D721Med (cell line): ENCODE results near the gene MXD1.

Experiments used
- DNase-seq: peaks from one replicate; pipeline ENCODE4 v3.0.0; 2011; ENCODE audit warnings: low spot score; ENCODE audit not compliant: insufficient read length
- FAIRE-seq: peaks from 2 replicates; lab custom pipeline; 2011; peaks lifted over from hg19 to GRCh38; lab: Jason Lieb, UNC
- CTCF ChIP-seq: IDR thresholded peaks from 2 replicates; pipeline ENCODE4 v1.5.1; 2012; ENCODE audit warnings: mild to moderate bottlenecking, control low read depth; ENCODE audit not compliant: insufficient read depth; ENCODE audit errors: missing control alignments

The MXD1 gene

GRCh38 chr2:69944756-69945155, 29.8 kb downstream of the MXD1 start:
- TF ChIP-seq CTCF, result no peak
- DNase-seq, result no peak
- no peak for FAIRE-seq

GRCh38 chr2:69945441-69945840, 30.5 kb downstream of the MXD1 start:
- DNase-seq (no peak), FAIRE-seq (no peak)
- no peak for TF ChIP-seq CTCF

- no peak for DNase-seq
- TF ChIP-seq CTCF, result no peak
- no peak for FAIRE-seq
Measured at GRCh38 chr2:69945941-69946340, 31.0 kb downstream of the MXD1 start.

- DNase-seq, result no peak
- no peak for FAIRE-seq
- TF ChIP-seq CTCF, result no peak
Measured at GRCh38 chr2:69946351-69947324, 31.7 kb downstream of the MXD1 start.

- FAIRE-seq (no peak), DNase-seq (no peak)
- TF ChIP-seq CTCF, result no peak
Measured at GRCh38 chr2:69947325-69947931, 32.5 kb downstream of the MXD1 start.

GRCh38 chr2:69948032-69948962, 33.4 kb downstream of the MXD1 start:
- FAIRE-seq (no peak), DNase-seq (no peak)
- no peak for TF ChIP-seq CTCF
